Measurements from ENCODE around the gene ANXA8.
"Not testable (repeated sequence)": the region's sequence is repeated elsewhere in the genome, so short reads cannot be mapped to it uniquely, and the experiment has no call there.

Gene ANXA8

DNA sequence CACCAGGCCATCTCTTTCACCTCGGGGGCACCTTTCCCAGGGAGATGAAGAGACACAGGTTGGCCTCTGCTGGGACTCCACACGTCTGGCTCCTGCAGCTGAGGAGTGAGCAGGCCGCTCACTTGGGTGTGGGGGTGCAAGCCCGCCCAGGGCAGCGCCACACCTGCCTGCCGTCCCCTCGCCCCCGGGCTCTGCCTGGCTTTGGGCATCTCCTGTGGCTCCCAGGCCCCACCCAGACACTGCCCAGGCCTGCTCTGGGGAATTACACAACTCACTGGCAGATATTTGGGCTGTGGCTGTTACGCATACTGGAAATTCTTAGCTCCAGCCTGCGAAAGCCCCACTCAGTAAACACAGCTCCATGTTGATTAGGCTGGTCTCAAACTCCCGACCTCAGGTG lies at the start of gene ANXA8:
Gene ANXA8, minus strand, starts transcription at position 193 of the 400 bp plus-strand sequence. Its CDS starts 182 bp downstream, at position 11.
- DNase-seq: not testable (repeated sequence)

DNA sequence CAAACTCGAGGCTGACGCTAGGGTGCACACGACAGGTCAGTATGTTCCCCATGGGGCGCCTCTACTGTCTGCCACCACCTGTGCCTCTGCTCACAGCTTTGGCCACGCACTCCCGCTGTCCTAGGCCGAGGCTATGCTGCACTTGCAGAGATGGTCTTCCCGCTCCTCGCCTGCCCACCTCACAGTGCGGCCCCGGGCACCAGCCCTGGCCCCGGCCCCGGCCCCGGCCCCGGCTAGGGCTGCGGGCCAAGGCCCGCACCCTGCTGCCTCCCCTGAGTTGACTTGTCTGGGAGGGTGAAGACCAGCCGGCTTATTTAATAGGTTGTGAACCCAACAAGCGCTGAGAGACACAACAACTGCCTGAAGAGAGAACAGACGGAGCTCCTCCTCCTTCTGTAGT lies 39.6 kb upstream of the ANXA8 start, which contains the start of gene AGAP9:
Gene AGAP9, minus strand, starts transcription at position 164 of the 400 bp plus-strand sequence. Its CDS starts 112 bp downstream, at position 52.
- not testable (repeated sequence) for DNase-seq

DNA sequence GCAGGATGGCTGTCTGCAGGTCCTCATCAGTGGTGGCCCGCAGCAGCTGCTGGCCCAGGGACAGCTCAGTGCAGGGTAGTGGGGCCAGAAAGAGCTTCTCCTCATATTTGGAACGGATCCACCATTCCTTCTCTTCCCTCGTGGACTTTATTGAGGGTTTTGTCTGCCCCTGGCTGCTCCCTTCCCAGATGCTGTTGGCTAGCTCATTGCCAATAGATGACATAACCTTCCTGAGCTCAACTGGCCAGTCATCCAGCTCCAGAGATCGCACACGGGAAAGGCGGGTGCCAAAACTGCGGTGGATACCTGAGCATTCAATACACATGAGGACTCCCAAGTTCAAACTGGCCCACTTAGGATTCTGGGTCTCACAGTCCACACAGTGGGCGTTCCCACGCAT lies 18.4 kb upstream of the ANXA8 start:
- DNase-seq: not testable (repeated sequence)

DNA sequence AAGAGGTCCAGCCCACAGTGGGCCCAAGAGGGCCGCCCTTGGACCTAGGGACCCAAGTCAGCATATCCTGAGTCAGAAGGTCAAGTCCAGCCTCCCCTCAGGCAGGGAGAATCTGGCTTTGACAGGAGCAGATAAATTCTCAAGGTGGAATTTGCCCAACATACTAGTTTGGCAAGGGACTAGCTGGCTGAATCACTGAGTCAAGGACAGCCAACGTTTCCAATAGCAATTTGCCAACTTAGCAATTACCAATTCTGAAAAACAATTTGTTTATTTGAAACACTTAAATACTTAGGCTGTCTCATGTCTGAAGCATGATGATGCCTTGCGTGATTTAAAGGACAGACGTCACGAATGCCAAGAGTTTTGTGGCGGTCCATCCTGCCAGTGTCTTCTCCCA lies 10.3 kb upstream of the ANXA8 start:
- DNase-seq: not testable (repeated sequence)

- DNase-seq: not testable (repeated sequence)
These were observed 7.7 kb upstream of the ANXA8 start, which contains the start of gene FAM25G for GRCh38 chr10:47491600-47491999. Gene FAM25G (minus strand): TSS chr10:47491700. CDS start chr10:47491674, 26 bp downstream.

GRCh38 chr10:47489630-47490029 lies 5.7 kb upstream of the ANXA8 start:
- DNase-seq: not testable (repeated sequence)

DNA sequence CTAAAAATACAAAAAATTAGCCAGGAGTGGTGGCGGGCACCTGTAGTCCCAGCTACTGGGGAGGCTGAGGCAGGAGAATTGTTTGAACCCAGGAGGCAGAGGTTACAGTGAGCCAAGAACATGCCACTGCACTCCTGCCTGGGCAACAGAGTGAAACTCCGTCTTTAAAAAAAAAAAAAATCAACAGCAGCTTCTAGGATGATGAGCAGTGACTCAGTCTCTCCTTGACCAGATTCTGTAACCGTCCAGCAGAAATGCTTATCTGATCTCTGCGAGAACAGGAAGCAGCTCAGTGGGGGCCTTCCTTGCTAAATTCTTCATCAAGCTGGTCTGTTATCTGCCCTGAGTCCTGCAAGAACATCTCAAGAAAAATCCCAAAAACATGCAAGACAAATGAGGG lies 2.0 kb upstream of the ANXA8 start:
- not testable (repeated sequence) for DNase-seq

GRCh38 chr10:47484786-47485185 lies 871 bp upstream of the ANXA8 start:
- DNase-seq: not testable (repeated sequence)

- DNase-seq: not testable (repeated sequence)
These were observed 1.5 kb downstream of the ANXA8 start for GRCh38 chr10:47482367-47482766.

- DNase-seq: not testable (repeated sequence)
These were observed 2.1 kb downstream of the ANXA8 start for GRCh38 chr10:47481768-47482181.

DNA sequence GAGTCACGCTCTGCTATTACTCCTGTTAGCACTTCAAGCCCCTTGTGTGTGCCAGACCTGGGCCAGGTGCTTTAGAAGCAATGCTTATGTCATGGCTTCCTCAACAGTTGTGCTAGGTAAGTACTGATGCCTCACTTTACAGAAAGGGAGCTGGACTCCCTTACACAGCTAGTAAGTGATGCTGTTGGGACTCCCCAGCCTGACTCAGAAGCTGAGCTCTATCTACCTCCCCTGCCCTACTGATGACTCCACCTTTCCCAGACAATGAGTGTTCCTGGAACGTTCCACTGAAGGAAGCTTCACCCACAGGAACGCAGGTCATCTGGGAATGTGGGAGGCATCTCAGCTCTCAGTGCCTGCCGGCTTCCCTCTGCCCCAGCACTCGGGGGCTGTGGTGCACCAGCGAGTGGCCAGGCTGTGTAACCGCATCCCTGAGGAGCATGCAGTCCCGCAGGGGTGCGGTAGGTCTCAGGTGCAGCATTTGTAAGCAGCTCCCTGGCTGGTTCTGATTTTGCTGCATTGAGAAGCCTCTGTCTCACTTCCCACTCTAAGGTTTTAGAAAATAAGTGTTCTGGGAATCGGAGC lies 2.6 kb downstream of the ANXA8 start:
- DNase-seq: not testable (repeated sequence)

DNA sequence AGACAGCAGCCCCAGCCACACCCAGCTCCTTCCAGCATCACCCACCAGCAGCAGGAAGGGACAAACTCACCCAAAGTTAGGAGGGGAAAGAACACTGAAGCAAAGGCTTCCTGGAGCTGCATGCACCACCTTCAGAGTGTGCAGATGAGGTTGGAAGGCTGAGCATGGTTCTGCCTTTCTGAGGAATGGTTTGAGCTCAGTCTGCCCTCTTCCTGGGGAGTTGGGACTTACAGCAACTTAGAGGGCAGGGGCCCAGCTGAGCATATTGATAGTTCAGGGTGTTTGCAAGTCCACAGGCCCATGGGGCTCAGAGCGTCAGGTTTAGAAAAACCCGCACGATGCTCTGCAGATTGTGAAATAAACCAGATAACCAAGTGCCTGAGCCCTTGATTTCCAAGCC lies 3.8 kb downstream of the ANXA8 start:
- DNase-seq: not testable (repeated sequence)

GRCh38 chr10:47478114-47478513 lies 5.8 kb downstream of the ANXA8 start:
- not testable (repeated sequence) for DNase-seq

DNA sequence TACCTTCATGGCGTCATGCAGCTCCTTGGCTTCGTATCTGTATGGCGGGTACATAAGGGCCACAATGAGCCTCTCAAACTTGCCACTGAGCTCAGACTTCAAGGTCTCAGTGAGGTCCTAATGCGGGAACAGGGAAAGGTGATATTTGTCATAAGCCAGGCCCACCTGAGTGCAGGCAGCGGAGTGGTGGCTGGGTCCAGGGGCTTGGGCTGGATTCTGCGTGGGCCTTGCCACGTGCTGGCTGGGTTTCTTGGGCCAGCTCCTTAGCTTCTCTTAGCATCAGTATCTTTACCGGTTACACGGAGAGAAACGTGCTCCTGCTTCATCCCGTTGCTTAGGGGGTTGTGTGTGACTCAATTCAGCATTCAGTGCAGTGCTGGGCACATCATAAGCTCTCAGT lies 6.8 kb downstream of the ANXA8 start:
- DNase-seq: not testable (repeated sequence)

DNA sequence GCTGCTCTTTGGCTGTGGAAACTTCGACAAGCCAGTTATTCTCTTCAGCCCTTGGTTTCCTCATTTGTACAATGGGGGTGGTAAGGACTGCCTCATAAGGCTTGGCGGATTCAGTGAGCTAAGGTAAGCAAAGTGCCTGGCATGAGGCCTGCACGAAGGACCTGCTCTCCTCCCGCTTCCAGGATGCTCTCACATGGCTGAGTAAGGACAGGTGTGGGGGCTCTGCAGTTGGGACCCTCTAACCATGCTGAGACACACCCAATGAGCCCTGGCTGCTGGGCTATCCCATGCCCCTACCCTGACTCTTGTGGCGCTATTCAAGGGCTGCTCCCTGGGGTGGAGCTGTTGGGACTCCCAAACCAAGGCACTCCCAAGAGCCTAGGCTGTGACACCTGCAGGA lies 8.8 kb downstream of the ANXA8 start:
- DNase-seq: not testable (repeated sequence)

- DNase-seq: not testable (repeated sequence)
These were observed 10.4 kb downstream of the ANXA8 start for GRCh38 chr10:47473516-47473915.

GRCh38 chr10:47472647-47473046 lies 11.3 kb downstream of the ANXA8 start:
- DNase-seq: not testable (repeated sequence)

- DNase-seq: not testable (repeated sequence)
These were observed 11.8 kb downstream of the ANXA8 start for GRCh38 chr10:47472072-47472471.

GRCh38 chr10:47468731-47469528 lies 15.0 kb downstream of the ANXA8 start:
- not testable (repeated sequence) for DNase-seq

DNA sequence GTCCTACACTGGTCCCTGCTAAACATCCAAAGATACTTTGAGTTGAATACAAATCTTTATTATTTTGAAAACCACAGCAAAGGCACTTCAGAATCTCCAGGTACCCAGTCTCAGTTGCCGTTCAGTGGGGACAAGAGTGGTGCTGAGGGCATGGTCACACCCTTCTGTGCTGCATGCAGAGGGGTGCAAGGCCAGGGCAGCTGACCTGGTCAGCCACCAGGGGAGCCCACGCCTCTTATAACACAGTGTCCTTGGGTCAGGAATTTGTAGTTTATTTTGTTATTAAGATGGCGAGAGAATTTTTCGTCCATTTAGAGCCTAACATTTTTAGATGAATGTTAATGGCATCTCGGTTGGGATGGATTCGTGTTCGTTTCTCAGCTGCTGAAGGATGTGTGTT lies 16.0 kb downstream of the ANXA8 start:
- DNase-seq: not testable (repeated sequence)

- not testable (repeated sequence) for DNase-seq
These were observed 16.5 kb downstream of the ANXA8 start for GRCh38 chr10:47467458-47467857.

DNA sequence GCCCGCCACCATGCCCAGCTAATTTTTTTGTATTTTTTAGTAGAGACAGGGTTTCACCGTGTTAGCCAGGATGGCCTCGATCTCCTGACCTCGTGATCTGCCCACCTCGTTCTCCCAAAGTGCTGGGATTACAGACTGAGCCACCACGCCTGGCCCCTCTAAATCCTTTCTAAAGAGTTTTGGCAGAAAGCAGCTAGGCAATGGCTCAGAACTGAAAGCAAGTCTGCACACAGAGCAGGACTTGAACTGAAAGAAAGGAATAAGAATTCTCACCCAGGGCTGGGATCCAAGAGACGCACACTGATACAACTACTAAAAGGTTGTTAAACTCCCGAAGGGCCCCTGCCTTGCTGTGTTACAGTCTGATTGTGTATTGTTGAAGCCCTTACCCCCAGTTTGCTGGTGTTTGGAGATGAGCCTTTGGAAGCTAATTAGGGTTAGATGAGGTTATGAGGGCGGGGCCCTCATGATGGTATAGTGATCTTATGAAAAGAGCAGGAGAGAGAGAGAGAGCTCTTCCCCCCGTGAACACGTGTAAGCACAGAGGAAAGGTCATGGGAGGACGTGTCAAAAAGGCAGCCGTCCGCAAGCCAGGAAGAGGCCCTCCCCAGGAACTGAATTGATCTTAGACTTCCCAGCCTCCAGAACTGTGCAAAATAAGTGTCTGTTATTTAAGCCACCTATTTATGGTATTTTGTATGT lies 18.5 kb downstream of the ANXA8 start:
- not testable (repeated sequence) for DNase-seq

Measured in cerebellar nuclear complex (tissue), 1 donor.